K562 (cell line): ENCODE data around the gene BEST4.

Experiments used
- CBX3 ChIP-seq, 2 experiments: IDR thresholded peaks; 1 replicate in 1 of 2; 2 replicates in 1 of 2; pipeline ENCODE4 v1.6.1; 2012; ENCODE audit warnings: inconsistent platforms in 2 of 2, low read length in 2 of 2, borderline replicate concordance in 1 of 2, control low read depth in 1 of 2
- CTCF ChIP-seq, 3 experiments: IDR thresholded peaks in 2 of 3; conservative IDR thresholded peaks in 1 of 3; 2 replicates each; pipeline ENCODE4 v1.5.1; 2011 to 2012; ENCODE audit warnings: low read length in 3 of 3, mild to moderate bottlenecking in 3 of 3, control low read depth in 2 of 3, improper control_type of control experiment in 1 of 3, inconsistent platforms in 1 of 3, low read depth in 1 of 3, mixed read lengths in 1 of 3, moderate library complexity in 1 of 3; ENCODE audit not compliant: insufficient read depth in 2 of 3
- HBP1 ChIP-seq: fragments of 450-650 bp; formaldehyde crosslinking; IDR thresholded peaks from 2 replicates; pipeline ENCODE4 v1.4.0; 2022; ENCODE audit warnings: missing genetic modification characterization
- POLR2A ChIP-seq: fragments of 450-650 bp; conservative IDR thresholded peaks from 2 replicates; pipeline ENCODE4 v1.6.1; 2016
- RERE ChIP-seq: sonication (generic); formaldehyde crosslinking; IDR thresholded peaks from 2 replicates; pipeline ENCODE4 v1.8.0; 2023; ENCODE audit warnings: missing genetic modification reagents, mild to moderate bottlenecking, borderline replicate concordance
- TBP ChIP-seq: optimal IDR thresholded peaks from 2 replicates; pipeline ENCODE3; 2011; ENCODE audit warnings: low read depth, low read length, improper control_type of control experiment
- ZNF445 ChIP-seq: fragments of 250-450 bp; sonication (Bioruptor Pico); IDR thresholded peaks from 2 replicates; pipeline ENCODE4 v1.4.0; 2020; ENCODE audit warnings: low read depth, mild to moderate bottlenecking, moderate library complexity
- TF ChIP-seq, protein P1 (sequence below): fragments of 450-650 bp; IDR thresholded peaks from 2 replicates; pipeline ENCODE4 v1.6.1; 2016; ENCODE audit warnings: antibody characterized with exemption
- TF ChIP-seq, protein P2 (sequence below): sonication (generic); formaldehyde crosslinking; IDR thresholded peaks from 2 replicates; pipeline ENCODE4 v1.8.1; 2023; ENCODE audit warnings: mild to moderate bottlenecking, missing genetic modification reagents

- TF ChIP-seq, protein P1, sequence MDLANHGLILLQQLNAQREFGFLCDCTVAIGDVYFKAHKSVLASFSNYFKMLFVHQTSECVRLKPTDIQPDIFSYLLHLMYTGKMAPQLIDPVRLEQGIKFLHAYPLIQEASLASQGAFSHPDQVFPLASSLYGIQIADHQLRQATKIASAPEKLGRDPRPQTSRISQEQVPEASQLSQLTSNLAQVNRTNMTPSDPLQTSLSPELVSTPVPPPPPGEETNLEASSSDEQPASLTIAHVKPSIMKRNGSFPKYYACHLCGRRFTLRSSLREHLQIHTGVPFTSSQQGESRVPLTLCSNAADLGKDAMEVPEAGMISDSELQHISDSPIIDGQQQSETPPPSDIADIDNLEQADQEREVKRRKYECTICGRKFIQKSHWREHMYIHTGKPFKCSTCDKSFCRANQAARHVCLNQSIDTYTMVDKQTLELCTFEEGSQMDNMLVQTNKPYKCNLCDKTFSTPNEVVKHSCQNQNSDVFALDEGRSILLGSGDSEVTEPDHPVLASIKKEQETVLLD: 0 out of 2 replicates have a peak, but pooled peaks have one; percentile 12
- no peak for TF ChIP-seq HBP1
- no peak for TF ChIP-seq CBX3 (IDR thresholded peaks at IDR 0.05; ENCODE audit: borderline replicate concordance in 1 of 2, low read length in 2 of 2)
- TF ChIP-seq CTCF (IDR thresholded peaks at IDR 0.05 in 2 of 3, conservative IDR thresholded peaks at IDR 0.05 in 1 of 3; ENCODE audit: insufficient read depth in 2 of 3, low read depth in 1 of 3, low read length in 3 of 3): 0 out of 6 replicates have a peak, but pooled peaks of 1 of the 3 experiments have one; percentile 12
- no peak for TF ChIP-seq TBP
- TF ChIP-seq ZNF445 (CRISPR knock-in tag): no peak
- no peak for TF ChIP-seq RERE (CRISPR knock-in tag)
- 0 out of 2 replicates have a peak, but pooled peaks have one; percentile 36 for TF ChIP-seq POLR2A
- TF ChIP-seq, protein P2, sequence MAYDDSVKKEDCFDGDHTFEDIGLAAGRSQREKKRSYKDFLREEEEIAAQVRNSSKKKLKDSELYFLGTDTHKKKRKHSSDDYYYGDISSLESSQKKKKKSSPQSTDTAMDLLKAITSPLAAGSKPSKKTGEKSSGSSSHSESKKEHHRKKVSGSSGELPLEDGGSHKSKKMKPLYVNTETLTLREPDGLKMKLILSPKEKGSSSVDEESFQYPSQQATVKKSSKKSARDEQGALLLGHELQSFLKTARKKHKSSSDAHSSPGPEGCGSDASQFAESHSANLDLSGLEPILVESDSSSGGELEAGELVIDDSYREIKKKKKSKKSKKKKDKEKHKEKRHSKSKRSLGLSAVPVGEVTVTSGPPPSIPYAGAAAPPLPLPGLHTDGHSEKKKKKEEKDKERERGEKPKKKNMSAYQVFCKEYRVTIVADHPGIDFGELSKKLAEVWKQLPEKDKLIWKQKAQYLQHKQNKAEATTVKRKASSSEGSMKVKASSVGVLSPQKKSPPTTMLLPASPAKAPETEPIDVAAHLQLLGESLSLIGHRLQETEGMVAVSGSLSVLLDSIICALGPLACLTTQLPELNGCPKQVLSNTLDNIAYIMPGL (CRISPR knock-in tag): no peak
Measured at GRCh38 chr1:44808938-44809917, 21.3 kb upstream of the BEST4 start.
